Smooth muscle cell (in vitro differentiated cells): Measurements from ENCODE around the gene FMNL3. TPM values are rescaled to one million over a fixed set of nuclear protein-coding genes. Genes with fewer than 3 reads are reported as not detected.

ENCODE experiments used
- DNase-seq: peaks from one replicate; lab custom pipeline; 2025; ENCODE audit not compliant: unreplicated experiment; lab: John Stamatoyannopoulos, UW
- H2AFZ ChIP-seq: fragments of 200-600 bp; sonication (generic); 2 replicates; pipeline ENCODE4 v1.6.0; 2016; ENCODE audit warnings: antibody characterized with exemption, low read depth, mild to moderate bottlenecking
- H3F3A ChIP-seq: fragments of 200-600 bp; sonication (generic); 2 replicates; pipeline ENCODE4 v1.6.0; 2017; ENCODE audit warnings: antibody characterized with exemption, low read depth
- H3K27ac ChIP-seq: fragments of 200-600 bp; sonication (generic); 2 replicates; pipeline ENCODE4 v1.5.1; 2016; ENCODE audit warnings: low read depth, mild to moderate bottlenecking
- H3K27me3 ChIP-seq: fragments of 200-600 bp; sonication (generic); 2 replicates; pipeline ENCODE4 v1.6.1; 2016; ENCODE audit warnings: low read depth, mild to moderate bottlenecking
- H3K36me3 ChIP-seq: fragments of 200-600 bp; sonication (generic); 2 replicates; pipeline ENCODE4 v1.5.1; 2016; ENCODE audit warnings: low read depth
- H3K4me1 ChIP-seq: fragments of 200-600 bp; sonication (generic); 2 replicates; pipeline ENCODE4 v1.5.1; 2016; ENCODE audit warnings: low read depth
- H3K4me2 ChIP-seq: fragments of 200-600 bp; sonication (generic); 2 replicates; pipeline ENCODE4 v1.6.0; 2016; ENCODE audit warnings: mild to moderate bottlenecking
- H3K4me3 ChIP-seq: fragments of 200-600 bp; sonication (generic); 2 replicates; pipeline ENCODE4 v1.5.1; 2016; ENCODE audit warnings: mild to moderate bottlenecking
- H3K79me2 ChIP-seq: fragments of 200-600 bp; sonication (generic); 2 replicates; pipeline ENCODE4 v1.6.0; 2016; ENCODE audit warnings: low read depth, mild to moderate bottlenecking
- H3K9ac ChIP-seq: fragments of 200-600 bp; sonication (generic); 2 replicates; pipeline ENCODE4 v1.6.0; 2016; ENCODE audit warnings: low read depth
- H3K9me3 ChIP-seq: fragments of 200-600 bp; sonication (generic); replicated peaks from 2 replicates; pipeline ENCODE4 v1.5.1; 2016; ENCODE audit warnings: low read depth
- H4K20me1 ChIP-seq: fragments of 200-600 bp; sonication (generic); 2 replicates; pipeline ENCODE4 v1.6.0; 2016; ENCODE audit warnings: low read depth
- WGBS: methylation state at CpG from one replicate; pipeline ENCODE4 v1.1.7; 2016; ENCODE audit warnings: low lambda C conversion rate; 5-methylcytosine and 5-hydroxymethylcytosine counted together
- polyA plus RNA-seq: library from polyadenylated mRNA; unstranded; fragments of >200 nt; fragmentation: Nextera tagmentation; extraction: Ambion mirVana; gene quantifications from 2 replicates; pipeline ENCODE4 v1.2.1, GENCODE V29; 2016
- total RNA-seq: library from RNA; depleted of rRNA; stranded (reverse); fragments of >200 nt; gene quantifications from 2 replicates; pipeline ENCODE4 v1.2.3, GENCODE V29; 2014
- TF ChIP-seq, protein P1 (sequence below): fragments of 200-600 bp; sonication (generic); IDR thresholded peaks from 2 replicates; pipeline ENCODE4 v1.5.1; 2017; ENCODE audit warnings: borderline replicate concordance, mild to moderate bottlenecking, antibody characterized with exemption; ENCODE audit not compliant: insufficient read depth, poor library complexity, severe bottlenecking

Gene FMNL3
- total and polyA plus RNA-seq, 2 experiments from 2014 or later = 18.3 to 21.7 TPM

DNA sequence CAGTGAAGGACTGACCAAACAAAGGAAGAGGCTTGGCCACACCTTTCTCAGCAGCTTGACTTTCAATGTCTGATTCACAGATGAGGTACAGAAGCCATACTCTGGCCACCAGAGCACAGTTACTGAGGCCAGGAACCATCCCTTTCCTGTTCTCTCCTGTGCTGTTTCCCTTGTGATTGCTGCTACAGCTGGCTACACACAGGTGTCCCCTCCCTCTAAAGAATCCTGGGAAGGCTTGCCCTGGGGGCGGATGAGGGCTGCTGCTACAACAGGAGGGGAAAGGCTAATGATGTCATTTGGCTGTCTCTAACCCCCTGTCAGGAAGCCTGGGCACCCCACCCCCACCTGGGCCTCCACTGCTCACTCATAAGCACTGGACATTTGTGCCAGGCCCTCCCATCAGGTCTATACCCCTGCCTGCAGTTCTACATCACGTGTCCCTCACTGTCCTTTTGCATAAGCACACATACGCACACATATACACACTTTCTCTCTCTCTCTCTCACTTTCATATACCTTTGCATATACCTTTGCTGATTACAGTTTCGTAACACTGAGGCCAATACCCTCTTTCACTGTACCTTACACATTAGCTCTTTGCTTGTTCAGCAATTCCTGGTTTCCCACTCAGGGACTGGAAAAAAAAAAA lies 42.5 kb downstream of the FMNL3 start:
- Histone ChIP-seq H3K4me3 (no peak overlapping the region), H2AFZ (no peak overlapping the region), H3K9me3 (no peaks in the 10 kb centered on the region), H3K79me2 (peaks cover 26% of the 10 kb centered on the region), H3K36me3 (no peaks in the 10 kb centered on the region), H3K27ac (peak overlapping the region; percentile 26), H3F3A (no peaks in the 10 kb centered on the region), H3K4me1 (no peaks in the 10 kb centered on the region), H3K27me3 (no peaks in the 10 kb centered on the region), H3K9ac (no peak overlapping the region), H3K4me2 (peak overlapping the region; percentile 10), H4K20me1 (peaks cover 8% of the 10 kb centered on the region)
- DNase-seq = no peak
- TF ChIP-seq, protein P1, sequence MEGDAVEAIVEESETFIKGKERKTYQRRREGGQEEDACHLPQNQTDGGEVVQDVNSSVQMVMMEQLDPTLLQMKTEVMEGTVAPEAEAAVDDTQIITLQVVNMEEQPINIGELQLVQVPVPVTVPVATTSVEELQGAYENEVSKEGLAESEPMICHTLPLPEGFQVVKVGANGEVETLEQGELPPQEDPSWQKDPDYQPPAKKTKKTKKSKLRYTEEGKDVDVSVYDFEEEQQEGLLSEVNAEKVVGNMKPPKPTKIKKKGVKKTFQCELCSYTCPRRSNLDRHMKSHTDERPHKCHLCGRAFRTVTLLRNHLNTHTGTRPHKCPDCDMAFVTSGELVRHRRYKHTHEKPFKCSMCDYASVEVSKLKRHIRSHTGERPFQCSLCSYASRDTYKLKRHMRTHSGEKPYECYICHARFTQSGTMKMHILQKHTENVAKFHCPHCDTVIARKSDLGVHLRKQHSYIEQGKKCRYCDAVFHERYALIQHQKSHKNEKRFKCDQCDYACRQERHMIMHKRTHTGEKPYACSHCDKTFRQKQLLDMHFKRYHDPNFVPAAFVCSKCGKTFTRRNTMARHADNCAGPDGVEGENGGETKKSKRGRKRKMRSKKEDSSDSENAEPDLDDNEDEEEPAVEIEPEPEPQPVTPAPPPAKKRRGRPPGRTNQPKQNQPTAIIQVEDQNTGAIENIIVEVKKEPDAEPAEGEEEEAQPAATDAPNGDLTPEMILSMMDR = no peak
- 92% methylated on average over 4 of the region's 4 CpGs for WGBS

GRCh38 chr12:49664167-49664566 lies 43.0 kb downstream of the FMNL3 start:
- H3K27ac ChIP-seq = peak overlapping the region; percentile 90
- H3F3A ChIP-seq = no peaks in the 10 kb centered on the region
- H3K4me3 ChIP-seq = no peak overlapping the region
- no peaks in the 10 kb centered on the region for H3K9me3 ChIP-seq
- no peaks in the 10 kb centered on the region for H3K36me3 ChIP-seq
- no peak overlapping the region for H3K9ac ChIP-seq
- no peak overlapping the region for H3K4me2 ChIP-seq
- no peak overlapping the region for H2AFZ ChIP-seq
- H3K4me1 ChIP-seq = no peaks in the 10 kb centered on the region
- TF ChIP-seq, protein P1 = no peak
- H3K27me3 ChIP-seq = no peaks in the 10 kb centered on the region
- 97% methylated on average over 4 of the region's 4 CpGs for WGBS
- peaks cover 20% of the 10 kb centered on the region for H3K79me2 ChIP-seq
- no peak for DNase-seq
- peaks cover 8% of the 10 kb centered on the region for H4K20me1 ChIP-seq

DNA sequence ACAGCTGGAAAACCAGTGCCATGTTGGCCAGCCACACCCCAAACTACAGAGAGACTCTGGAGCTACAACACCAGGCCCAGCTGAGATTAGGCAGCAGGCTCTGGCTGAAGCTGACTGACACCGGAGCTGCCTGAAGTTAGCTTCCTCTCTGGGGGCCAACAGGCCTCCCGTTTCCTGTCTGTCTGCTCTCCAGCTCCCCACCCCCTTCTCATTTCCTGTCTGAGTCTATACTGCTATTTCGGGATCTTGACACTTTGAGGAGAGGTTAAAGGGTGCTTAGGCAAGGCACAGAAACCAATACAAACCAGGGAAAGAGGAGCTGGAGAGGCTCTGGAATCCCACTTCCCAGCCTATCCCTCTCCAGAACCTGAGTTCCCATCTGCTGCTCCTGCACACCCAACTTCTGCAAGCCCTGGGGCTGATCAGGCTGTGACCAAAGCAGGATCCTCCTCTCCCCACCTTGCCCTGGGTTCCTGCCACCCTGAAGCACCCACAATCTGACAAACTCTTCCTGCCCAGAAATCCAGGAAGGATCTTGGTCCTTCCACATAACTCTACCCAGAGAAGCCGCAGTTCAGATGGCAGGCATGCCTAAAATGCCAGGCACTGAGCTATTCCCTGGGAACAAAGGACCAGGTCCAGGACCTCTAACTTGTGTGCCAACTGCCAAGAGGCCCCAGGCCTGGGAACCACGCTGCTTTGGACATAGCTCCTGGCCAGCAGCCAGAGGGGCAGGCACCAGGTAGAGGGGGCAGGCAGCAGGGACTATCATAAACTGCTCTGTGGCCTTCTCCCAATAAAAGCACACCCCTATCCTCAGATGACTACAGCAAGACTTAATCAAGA lies 44.0 kb downstream of the FMNL3 start:
- H2AFZ ChIP-seq = peak overlapping the region; percentile 12
- H3K4me2 ChIP-seq = peak overlapping the region; percentile 42
- H3K27me3 ChIP-seq = no peaks in the 10 kb centered on the region
- H3K9me3 ChIP-seq = no peaks in the 10 kb centered on the region
- peaks cover 11% of the 10 kb centered on the region for H3K79me2 ChIP-seq
- no peak overlapping the region for H3K4me3 ChIP-seq
- TF ChIP-seq, protein P1 = no peak
- no peaks in the 10 kb centered on the region for H3K36me3 ChIP-seq
- 25% methylated on average over 5 of the region's 5 CpGs for WGBS
- no peak for DNase-seq
- H3K27ac ChIP-seq = peak overlapping the region; percentile 90
- no peaks in the 10 kb centered on the region for H3F3A ChIP-seq
- no peaks in the 10 kb centered on the region for H3K4me1 ChIP-seq
- peak overlapping the region; percentile 52 for H3K9ac ChIP-seq
- peaks cover 5% of the 10 kb centered on the region for H4K20me1 ChIP-seq
